Thyroid gland (tissue), 4 donors: ENCODE data around the gene PABPN1.

Source experiments
- POLR2A ChIP-seq, 2 donors: fragments of 450-650 bp; IDR thresholded peaks; one replicate each; pipeline ENCODE4 v1.6.1; 2017; ENCODE audit warnings: antibody characterized with exemption in 2 of 2, mild to moderate bottlenecking in 2 of 2, moderate library complexity in 1 of 2
- TF ChIP-seq, protein P1 (sequence below), 6 experiments: fragments of 200-600 bp in 3 of 6; fragments of 450-650 bp in 3 of 6; sonication (generic) in 3 of 6; IDR thresholded peaks; one replicate each; pipeline ENCODE4 v1.5.1; 2016 to 2019; ENCODE audit warnings: antibody characterized with exemption in 6 of 6, mild to moderate bottlenecking in 2 of 6, inconsistent platforms in 1 of 6, moderate library complexity in 1 of 6

GRCh38 chr14:23277189-23277588 is 44.1 kb upstream of the PABPN1 start:
- TF ChIP-seq, protein P1, sequence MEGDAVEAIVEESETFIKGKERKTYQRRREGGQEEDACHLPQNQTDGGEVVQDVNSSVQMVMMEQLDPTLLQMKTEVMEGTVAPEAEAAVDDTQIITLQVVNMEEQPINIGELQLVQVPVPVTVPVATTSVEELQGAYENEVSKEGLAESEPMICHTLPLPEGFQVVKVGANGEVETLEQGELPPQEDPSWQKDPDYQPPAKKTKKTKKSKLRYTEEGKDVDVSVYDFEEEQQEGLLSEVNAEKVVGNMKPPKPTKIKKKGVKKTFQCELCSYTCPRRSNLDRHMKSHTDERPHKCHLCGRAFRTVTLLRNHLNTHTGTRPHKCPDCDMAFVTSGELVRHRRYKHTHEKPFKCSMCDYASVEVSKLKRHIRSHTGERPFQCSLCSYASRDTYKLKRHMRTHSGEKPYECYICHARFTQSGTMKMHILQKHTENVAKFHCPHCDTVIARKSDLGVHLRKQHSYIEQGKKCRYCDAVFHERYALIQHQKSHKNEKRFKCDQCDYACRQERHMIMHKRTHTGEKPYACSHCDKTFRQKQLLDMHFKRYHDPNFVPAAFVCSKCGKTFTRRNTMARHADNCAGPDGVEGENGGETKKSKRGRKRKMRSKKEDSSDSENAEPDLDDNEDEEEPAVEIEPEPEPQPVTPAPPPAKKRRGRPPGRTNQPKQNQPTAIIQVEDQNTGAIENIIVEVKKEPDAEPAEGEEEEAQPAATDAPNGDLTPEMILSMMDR (IDR thresholded peaks at IDR 0.05), result no peak
- TF ChIP-seq POLR2A (IDR thresholded peaks at IDR 0.05), result no peak
